A204.1 (cell line): Measurements from ENCODE around the gene LLGL1.
A peak's percentile ranks its signal among the peaks of the same experiment; 100 is the strongest.

Source experiments
- FAIRE-seq: peaks from 2 replicates; lab custom pipeline; 2012; peaks lifted over from hg19 to GRCh38; lab: Jason Lieb, UNC

The LLGL1 gene

GRCh38 chr17:18253187-18253884, 27.9 kb downstream of the LLGL1 start:
- FAIRE-seq = no peak

- FAIRE-seq = no peak
These were observed 28.7 kb downstream of the LLGL1 start for GRCh38 chr17:18253947-18254821.

GRCh38 chr17:18254888-18255649, 29.6 kb downstream of the LLGL1 start:
- no peak for FAIRE-seq

GRCh38 chr17:18256351-18256750, 30.9 kb downstream of the LLGL1 start:
- no peak for FAIRE-seq

GRCh38 chr17:18256776-18257175, 31.3 kb downstream of the LLGL1 start:
- FAIRE-seq = no peak

- FAIRE-seq = no peak
These were observed 32.0 kb downstream of the LLGL1 start for GRCh38 chr17:18257268-18257981.

- no peak for FAIRE-seq
These were observed 32.5 kb downstream of the LLGL1 start for GRCh38 chr17:18257982-18258355.

GRCh38 chr17:18258356-18259038, 33.1 kb downstream of the LLGL1 start, which contains the start of gene FLII:
Gene FLII (minus strand): TSS chr17:18258738. CDS start chr17:18258690, 48 bp downstream.
- no peak for FAIRE-seq

GRCh38 chr17:18259621-18260331, 34.3 kb downstream of the LLGL1 start:
- FAIRE-seq = no peak

- FAIRE-seq = peak; percentile 88
These were observed 35.1 kb downstream of the LLGL1 start, which contains the start of gene MIEF2 for GRCh38 chr17:18260332-18261145. Gene MIEF2 (plus strand): TSS chr17:18260662. CDS start chr17:18262721, 2,059 bp downstream.

- FAIRE-seq = no peak
These were observed 35.7 kb downstream of the LLGL1 start for GRCh38 chr17:18261146-18261515.

- FAIRE-seq = no peak
These were observed 36.2 kb downstream of the LLGL1 start for GRCh38 chr17:18261659-18262058.

GRCh38 chr17:18262111-18262510, 36.7 kb downstream of the LLGL1 start:
- FAIRE-seq = no peak

- FAIRE-seq = no peak
These were observed 37.2 kb downstream of the LLGL1 start for GRCh38 chr17:18262641-18263040.

- FAIRE-seq = no peak
These were observed 38.6 kb downstream of the LLGL1 start for GRCh38 chr17:18263885-18264682.

GRCh38 chr17:18267366-18267765, 41.9 kb downstream of the LLGL1 start:
- no peak for FAIRE-seq

GRCh38 chr17:18267927-18268711, 42.7 kb downstream of the LLGL1 start:
- no peak for FAIRE-seq
